Liver (tissue), 9 donors: ENCODE results near the gene C15orf39. TPM values are rescaled to one million over a fixed set of nuclear protein-coding genes. Genes with fewer than 3 reads are reported as not detected.

Experiments
- DNase-seq: peaks from one replicate; pipeline ENCODE4 v3.0.0-alpha.2; 2017; ENCODE audit warnings: low spot score
- H3K27ac ChIP-seq, 2 donors: one replicate each; pipeline ENCODE4 v1.7.0; 2013; ENCODE audit warnings: inconsistent platforms in 2 of 2, low read length in 2 of 2, control low read depth in 1 of 2, low read depth in 1 of 2, mild to moderate bottlenecking in 1 of 2
- H3K27me3 ChIP-seq, 4 donors: one replicate each; pipeline versions ENCODE4 v1.6.1 to v1.7.0; 2013; ENCODE audit warnings: low read length in 3 of 4, inconsistent platforms in 1 of 4, mild to moderate bottlenecking in 1 of 4, moderate library complexity in 1 of 4; ENCODE audit not compliant: control insufficient read depth in 4 of 4, insufficient read depth in 4 of 4
- H3K36me3 ChIP-seq, 4 donors: one replicate each; pipeline versions ENCODE4 v1.6.1 to v1.7.0; 2013; ENCODE audit warnings: low read length in 3 of 4, mild to moderate bottlenecking in 3 of 4, low read depth in 1 of 4, moderate library complexity in 1 of 4; ENCODE audit not compliant: control insufficient read depth in 4 of 4, insufficient read depth in 3 of 4
- H3K4me1 ChIP-seq, 4 donors: one replicate each; pipeline versions ENCODE4 v1.6.1 to v1.7.0; 2013; ENCODE audit warnings: low read length in 3 of 4, mild to moderate bottlenecking in 3 of 4, moderate library complexity in 1 of 4; ENCODE audit not compliant: control insufficient read depth in 4 of 4, insufficient read depth in 4 of 4
- H3K4me3 ChIP-seq, 3 donors: one replicate each; pipeline versions ENCODE4 v1.6.1 to v1.7.0; 2013; ENCODE audit warnings: low read length in 3 of 3, control low read depth in 1 of 3, low read depth in 1 of 3, mild to moderate bottlenecking in 1 of 3
- H3K9ac ChIP-seq, 2 donors: one replicate each; pipeline ENCODE4 v1.7.0; 2013; ENCODE audit warnings: low read length in 2 of 2, mild to moderate bottlenecking in 2 of 2, moderate library complexity in 2 of 2, control low read depth in 1 of 2, low read depth in 1 of 2
- H3K9me3 ChIP-seq, 4 donors: one replicate each; pipeline versions ENCODE4 v1.6.1 to v1.7.0; 2013; ENCODE audit warnings: low read length in 3 of 4; ENCODE audit not compliant: control insufficient read depth in 4 of 4
- EGR1 ChIP-seq, 2 donors: IDR thresholded peaks; 2 replicates each; pipeline ENCODE4 v1.6.1; 2016 to 2018; ENCODE audit warnings: antibody characterized with exemption in 2 of 2, low read depth in 2 of 2
- FOXA2 ChIP-seq: IDR thresholded peaks from 2 replicates; pipeline ENCODE4 v1.6.1; 2016; ENCODE audit warnings: antibody characterized with exemption
- GABPA ChIP-seq, 2 donors: IDR thresholded peaks in 1 of 2; conservative IDR thresholded peaks in 1 of 2; 2 replicates each; pipeline ENCODE4 v1.6.1; 2016; ENCODE audit warnings: antibody characterized with exemption in 2 of 2, mild to moderate bottlenecking in 1 of 2, moderate library complexity in 1 of 2
- HNF4A ChIP-seq, 2 donors: conservative IDR thresholded peaks; 2 replicates each; pipeline ENCODE4 v1.6.1; 2016; ENCODE audit warnings: antibody characterized with exemption in 2 of 2, mild to moderate bottlenecking in 2 of 2
- HNF4G ChIP-seq: IDR thresholded peaks from 2 replicates; pipeline ENCODE4 v1.6.1; 2016; ENCODE audit warnings: antibody characterized with exemption
- JUND ChIP-seq, 2 donors: IDR thresholded peaks; 2 replicates each; pipeline ENCODE4 v1.6.1; 2016; ENCODE audit warnings: antibody characterized with exemption in 2 of 2
- NR2F2 ChIP-seq: IDR thresholded peaks from 2 replicates; pipeline ENCODE4 v1.6.1; 2016; ENCODE audit warnings: antibody characterized with exemption
- RAD21 ChIP-seq, 2 donors: IDR thresholded peaks; 2 replicates each; pipeline ENCODE4 v1.6.1; 2016; ENCODE audit warnings: antibody characterized with exemption in 2 of 2, mild to moderate bottlenecking in 2 of 2
- RXRA ChIP-seq, 2 donors: IDR thresholded peaks; 2 replicates each; pipeline ENCODE4 v1.6.1; 2017 to 2018; ENCODE audit warnings: antibody characterized with exemption in 2 of 2, mild to moderate bottlenecking in 1 of 2
- SP1 ChIP-seq: IDR thresholded peaks from 2 replicates; pipeline ENCODE4 v1.6.1; 2018; ENCODE audit warnings: antibody characterized with exemption, mild to moderate bottlenecking
- TAF1 ChIP-seq: conservative IDR thresholded peaks from 2 replicates; pipeline ENCODE4 v1.6.1; 2016; ENCODE audit warnings: antibody characterized with exemption, mild to moderate bottlenecking
- YY1 ChIP-seq: IDR thresholded peaks from 2 replicates; pipeline ENCODE4 v1.6.1; 2016; ENCODE audit warnings: antibody characterized with exemption, mild to moderate bottlenecking
- WGBS: extraction: QIAGEN DNeasy Blood & Tissue Kit; methylation state at CpG from one replicate; pipeline ENCODE4 v1.1.7; 2013; 5-methylcytosine and 5-hydroxymethylcytosine counted together
- polyA plus RNA-seq, 2 donors: library from polyadenylated mRNA; stranded (reverse) in 1 of 2; unstranded in 1 of 2; fragments of 200-250 nt in 1 of 2; fragments of >200 nt in 1 of 2; fragmentation: Nextera tagmentation in 1 of 2; extraction: Ambion mirVana in 1 of 2; gene quantifications; one replicate each; pipeline versions ENCODE4 v1.2.1 to v1.2.3, GENCODE V29; 2013 to 2015
- total RNA-seq, 2 donors: library from RNA; depleted of rRNA; stranded (reverse); fragments of >200 nt; gene quantifications; one replicate each; pipeline ENCODE4 v1.2.3, GENCODE V29; 2014
- TF ChIP-seq, protein P1 (sequence below): IDR thresholded peaks from 2 replicates; pipeline ENCODE4 v1.6.1; 2016; ENCODE audit warnings: antibody characterized with exemption
- TF ChIP-seq, protein P2 (sequence below): IDR thresholded peaks from 2 replicates; pipeline ENCODE4 v1.6.1; 2016; ENCODE audit warnings: antibody characterized with exemption
- TF ChIP-seq, protein P3 (sequence below): IDR thresholded peaks from 2 replicates; pipeline ENCODE4 v1.6.1; 2016; ENCODE audit warnings: antibody characterized with exemption, mild to moderate bottlenecking
- TF ChIP-seq, protein P4 (sequence below): IDR thresholded peaks from 2 replicates; pipeline ENCODE4 v1.6.1; 2016; ENCODE audit warnings: antibody characterized with exemption
- donor health status: healthy.
- donor health status: healthy.
- donor health status: healthy.
- donor health status: healthy.
- donor health status: healthy.

Gene C15orf39
- total and polyA plus RNA-seq, 4 donors = 1.2 to 4.0 (median 3.0) TPM

DNA sequence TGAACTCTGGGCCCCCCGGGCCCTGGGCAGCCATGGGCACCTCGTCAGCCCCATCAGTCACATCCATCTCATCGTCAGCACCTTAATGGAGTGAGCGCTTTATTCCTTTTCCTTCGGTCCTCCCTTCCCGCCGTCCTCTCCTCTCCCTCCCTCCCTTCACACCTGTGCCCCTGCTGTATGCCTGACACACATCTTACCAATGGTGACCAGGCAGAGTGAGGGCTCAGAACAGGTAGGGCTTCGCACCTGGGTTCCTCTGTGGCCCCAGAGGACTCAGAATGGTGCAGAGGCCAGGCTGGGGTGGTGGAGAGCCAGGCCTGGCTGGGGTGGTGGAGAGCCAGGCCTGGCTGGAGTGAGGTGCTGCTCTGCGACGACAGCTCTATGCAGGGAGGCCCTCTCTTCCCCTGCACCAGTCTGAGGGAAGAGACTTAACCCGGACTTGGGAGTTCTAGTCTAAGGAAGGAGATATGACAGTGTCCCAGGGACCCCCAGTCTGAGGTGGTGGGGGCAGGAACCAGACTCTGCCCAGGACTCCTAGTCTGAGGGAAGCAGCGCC lies 11.6 kb downstream of the C15orf39 start:
- DNase-seq = no peak
- Histone ChIP-seq H3K27ac (no peak overlapping the region), H3K9me3 (no peaks in the 10 kb centered on the region), H3K4me3 (no peak overlapping the region), H3K27me3 (no peaks in the 10 kb centered on the region), H3K9ac (no peak overlapping the region), H3K36me3 (peaks cover 2 to 35% (median 12%) of the 10 kb centered on the region in 4 donors), H3K4me1 (peaks cover 0 to 12% (median 6%) of the 10 kb centered on the region in 4 donors)
- 95% methylated on average over 12 of the region's 12 CpGs for WGBS
- TF ChIP-seq YY1 (no peak), SP1 (no peak), JUND (IDR thresholded peaks at IDR 0.05) (no peak), GABPA (IDR thresholded peaks at IDR 0.05 in 1 of 2, conservative IDR thresholded peaks at IDR 0.05 in 1 of 2) (no peak)
- TF ChIP-seq, protein P1, sequence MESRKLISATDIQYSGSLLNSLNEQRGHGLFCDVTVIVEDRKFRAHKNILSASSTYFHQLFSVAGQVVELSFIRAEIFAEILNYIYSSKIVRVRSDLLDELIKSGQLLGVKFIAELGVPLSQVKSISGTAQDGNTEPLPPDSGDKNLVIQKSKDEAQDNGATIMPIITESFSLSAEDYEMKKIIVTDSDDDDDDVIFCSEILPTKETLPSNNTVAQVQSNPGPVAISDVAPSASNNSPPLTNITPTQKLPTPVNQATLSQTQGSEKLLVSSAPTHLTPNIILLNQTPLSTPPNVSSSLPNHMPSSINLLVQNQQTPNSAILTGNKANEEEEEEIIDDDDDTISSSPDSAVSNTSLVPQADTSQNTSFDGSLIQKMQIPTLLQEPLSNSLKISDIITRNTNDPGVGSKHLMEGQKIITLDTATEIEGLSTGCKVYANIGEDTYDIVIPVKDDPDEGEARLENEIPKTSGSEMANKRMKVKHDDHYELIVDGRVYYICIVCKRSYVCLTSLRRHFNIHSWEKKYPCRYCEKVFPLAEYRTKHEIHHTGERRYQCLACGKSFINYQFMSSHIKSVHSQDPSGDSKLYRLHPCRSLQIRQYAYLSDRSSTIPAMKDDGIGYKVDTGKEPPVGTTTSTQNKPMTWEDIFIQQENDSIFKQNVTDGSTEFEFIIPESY = no peak
- TF ChIP-seq, protein P2, sequence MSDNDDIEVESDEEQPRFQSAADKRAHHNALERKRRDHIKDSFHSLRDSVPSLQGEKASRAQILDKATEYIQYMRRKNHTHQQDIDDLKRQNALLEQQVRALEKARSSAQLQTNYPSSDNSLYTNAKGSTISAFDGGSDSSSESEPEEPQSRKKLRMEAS = no peak

DNA sequence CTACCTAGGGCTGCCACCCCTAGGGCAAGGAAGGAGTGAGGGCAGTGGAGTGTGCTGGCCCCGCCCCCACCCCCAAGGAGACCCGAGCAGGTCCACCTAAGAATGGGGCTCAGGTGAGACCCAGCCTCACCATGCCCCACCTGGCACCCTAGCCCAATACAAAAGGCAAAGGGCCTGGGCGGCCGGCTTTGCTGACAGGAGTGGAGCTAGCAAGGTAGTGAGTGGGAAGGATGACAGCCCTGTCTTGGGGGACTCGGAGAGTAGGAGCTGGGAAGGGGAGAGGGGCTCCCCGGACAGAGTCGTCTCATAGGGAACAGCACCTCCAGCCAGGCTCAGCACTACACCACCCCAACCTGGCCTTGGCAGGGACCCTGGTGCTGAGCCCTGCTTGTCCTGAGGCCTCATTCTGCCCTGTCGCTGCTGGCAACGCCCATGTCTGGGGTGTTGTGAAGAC lies 12.1 kb downstream of the C15orf39 start:
- peaks cover 0 to 7% (median 4%) of the 10 kb centered on the region in 4 donors for H3K4me1 ChIP-seq
- TF ChIP-seq, protein P1 = no peak
- TF ChIP-seq RXRA (IDR thresholded peaks at IDR 0.05) (no peak), FOXA2 (no peak), HNF4A (conservative IDR thresholded peaks at IDR 0.05) (no peak), GABPA (IDR thresholded peaks at IDR 0.05 in 1 of 2, conservative IDR thresholded peaks at IDR 0.05 in 1 of 2) (no peak), JUND (IDR thresholded peaks at IDR 0.05) (no peak), YY1 (no peak), EGR1 (IDR thresholded peaks at IDR 0.05; ENCODE audit: low read depth in 2 of 2) (no peak), NR2F2 (no peak), TAF1 (no peak), RAD21 (IDR thresholded peaks at IDR 0.05) (no peak), HNF4G (no peak)
- TF ChIP-seq, protein P3, sequence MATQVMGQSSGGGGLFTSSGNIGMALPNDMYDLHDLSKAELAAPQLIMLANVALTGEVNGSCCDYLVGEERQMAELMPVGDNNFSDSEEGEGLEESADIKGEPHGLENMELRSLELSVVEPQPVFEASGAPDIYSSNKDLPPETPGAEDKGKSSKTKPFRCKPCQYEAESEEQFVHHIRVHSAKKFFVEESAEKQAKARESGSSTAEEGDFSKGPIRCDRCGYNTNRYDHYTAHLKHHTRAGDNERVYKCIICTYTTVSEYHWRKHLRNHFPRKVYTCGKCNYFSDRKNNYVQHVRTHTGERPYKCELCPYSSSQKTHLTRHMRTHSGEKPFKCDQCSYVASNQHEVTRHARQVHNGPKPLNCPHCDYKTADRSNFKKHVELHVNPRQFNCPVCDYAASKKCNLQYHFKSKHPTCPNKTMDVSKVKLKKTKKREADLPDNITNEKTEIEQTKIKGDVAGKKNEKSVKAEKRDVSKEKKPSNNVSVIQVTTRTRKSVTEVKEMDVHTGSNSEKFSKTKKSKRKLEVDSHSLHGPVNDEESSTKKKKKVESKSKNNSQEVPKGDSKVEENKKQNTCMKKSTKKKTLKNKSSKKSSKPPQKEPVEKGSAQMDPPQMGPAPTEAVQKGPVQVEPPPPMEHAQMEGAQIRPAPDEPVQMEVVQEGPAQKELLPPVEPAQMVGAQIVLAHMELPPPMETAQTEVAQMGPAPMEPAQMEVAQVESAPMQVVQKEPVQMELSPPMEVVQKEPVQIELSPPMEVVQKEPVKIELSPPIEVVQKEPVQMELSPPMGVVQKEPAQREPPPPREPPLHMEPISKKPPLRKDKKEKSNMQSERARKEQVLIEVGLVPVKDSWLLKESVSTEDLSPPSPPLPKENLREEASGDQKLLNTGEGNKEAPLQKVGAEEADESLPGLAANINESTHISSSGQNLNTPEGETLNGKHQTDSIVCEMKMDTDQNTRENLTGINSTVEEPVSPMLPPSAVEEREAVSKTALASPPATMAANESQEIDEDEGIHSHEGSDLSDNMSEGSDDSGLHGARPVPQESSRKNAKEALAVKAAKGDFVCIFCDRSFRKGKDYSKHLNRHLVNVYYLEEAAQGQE = no peak
- TF ChIP-seq, protein P4, sequence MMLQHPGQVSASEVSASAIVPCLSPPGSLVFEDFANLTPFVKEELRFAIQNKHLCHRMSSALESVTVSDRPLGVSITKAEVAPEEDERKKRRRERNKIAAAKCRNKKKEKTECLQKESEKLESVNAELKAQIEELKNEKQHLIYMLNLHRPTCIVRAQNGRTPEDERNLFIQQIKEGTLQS = no peak
- H3K36me3 ChIP-seq = peaks cover 2 to 30% (median 11%) of the 10 kb centered on the region in 4 donors
- H3K9ac ChIP-seq = no peak overlapping the region
- DNase-seq = no peak
- 91% methylated on average over 9 of the region's 9 CpGs for WGBS
- no peak overlapping the region for H3K4me3 ChIP-seq
- H3K9me3 ChIP-seq = no peaks in the 10 kb centered on the region
- no peaks in the 10 kb centered on the region for H3K27me3 ChIP-seq
- no peak overlapping the region for H3K27ac ChIP-seq
